H1 (cell line): Measurements from ENCODE around the gene RAB31. TPM values are rescaled to one million over a fixed set of nuclear protein-coding genes. Genes with fewer than 3 reads are reported as not detected.

ENCODE experiments used
- CTCF ChIA-PET: fragments of 300-600 bp; sonication (Branson Sonifier 250); formaldehyde crosslinking; loops from one replicate; lab custom pipeline; 2021; ENCODE audit not compliant: partially characterized antibody; lab: Charles Lee
- POLR2A ChIA-PET: fragments of 300-600 bp; sonication (Branson Sonifier 250); formaldehyde crosslinking; loops from one replicate; lab custom pipeline; 2021; ENCODE audit warnings: inconsistent platforms; ENCODE audit not compliant: partially characterized antibody; lab: Charles Lee
- DNase-seq, 2 experiments: peaks; one replicate each; pipeline versions ENCODE4 v3.0.0 to v3.0.0-alpha.2; 2010 to 2022; ENCODE audit warnings: low spot score in 2 of 2, low read depth in 1 of 2, mixed read lengths in 1 of 2
- FAIRE-seq: peaks from 2 replicates; lab custom pipeline; 2011; peaks lifted over from hg19 to GRCh38; lab: Jason Lieb, UNC
- H2AFZ ChIP-seq: 2 replicates; pipeline ENCODE4 v1.8.1; 2012; ENCODE audit warnings: low read length, inconsistent platforms
- H2AK5ac ChIP-seq: 2 replicates; pipeline ENCODE4 v1.6.1; 2013; ENCODE audit warnings: low read depth, low read length
- H2BK120ac ChIP-seq: replicated peaks from 2 replicates; pipeline ENCODE3; 2013; ENCODE audit warnings: low read depth, low read length, inconsistent platforms
- H2BK12ac ChIP-seq: 2 replicates; pipeline ENCODE4 v1.6.1; 2013; ENCODE audit warnings: low read depth, low read length
- H2BK15ac ChIP-seq: 2 replicates; pipeline ENCODE4 v1.6.1; 2013; ENCODE audit warnings: low read length
- H2BK20ac ChIP-seq: 2 replicates; pipeline ENCODE4 v1.6.1; 2013; ENCODE audit warnings: low read length
- H2BK5ac ChIP-seq: 2 replicates; pipeline ENCODE4 v1.6.1; 2013; ENCODE audit warnings: low read depth, low read length
- H3K14ac ChIP-seq: 2 replicates; pipeline ENCODE4 v1.6.1; 2013; ENCODE audit warnings: inconsistent platforms; ENCODE audit not compliant: insufficient read length
- H3K18ac ChIP-seq: 2 replicates; pipeline ENCODE4 v1.6.1; 2013; ENCODE audit warnings: low read length; ENCODE audit errors: extremely low read depth
- H3K23ac ChIP-seq: 2 replicates; pipeline ENCODE4 v1.6.1; 2013; ENCODE audit warnings: inconsistent platforms; ENCODE audit not compliant: insufficient read length
- H3K23me2 ChIP-seq: 2 replicates; pipeline ENCODE4 v1.6.1; 2013; ENCODE audit warnings: low read depth, low read length
- H3K27ac ChIP-seq: 2 replicates; pipeline ENCODE4 v1.6.1; 2011; ENCODE audit warnings: low read depth, low read length, inconsistent platforms
- H3K27me3 ChIP-seq, 4 experiments: replicated peaks in 1 of 4; 1 replicate in 1 of 4; 2 replicates in 3 of 4; pipeline versions ENCODE4 v1.6.1 to v1.8.1; 2011 to 2013; ENCODE audit warnings: low read length in 3 of 4, mild to moderate bottlenecking in 3 of 4, inconsistent platforms in 2 of 4, mixed read lengths in 2 of 4, moderate library complexity in 1 of 4; ENCODE audit not compliant: control insufficient read depth in 3 of 4, insufficient read depth in 3 of 4; ENCODE audit errors: extremely low read depth in 1 of 4
- H3K36me3 ChIP-seq, 4 experiments: 2 replicates each; pipeline versions ENCODE4 v1.6.1 to v1.8.1; 2011 to 2013; ENCODE audit warnings: mild to moderate bottlenecking in 4 of 4, low read length in 3 of 4, moderate library complexity in 2 of 4, control low read depth in 1 of 4, inconsistent platforms in 1 of 4; ENCODE audit not compliant: insufficient read depth in 4 of 4, control insufficient read depth in 2 of 4
- H3K4ac ChIP-seq: replicated peaks from 2 replicates; pipeline ENCODE3; 2013; ENCODE audit warnings: low read length, low read depth, mixed read lengths, inconsistent platforms; ENCODE audit not compliant: insufficient read length
- H3K4me1 ChIP-seq, 4 experiments: replicated peaks in 1 of 4; 1 replicate in 1 of 4; 2 replicates in 3 of 4; pipeline versions ENCODE4 v1.6.1 to v1.8.1; 2011 to 2013; ENCODE audit warnings: low read length in 3 of 4, inconsistent platforms in 2 of 4, mixed read lengths in 1 of 4; ENCODE audit not compliant: insufficient read depth in 4 of 4, control insufficient read depth in 3 of 4
- H3K4me2 ChIP-seq, 2 experiments: 2 replicates each; pipeline versions ENCODE4 v1.6.1 to v1.8.1; 2011 to 2013; ENCODE audit warnings: low read depth in 2 of 2, low read length in 2 of 2, control low read depth in 1 of 2, inconsistent platforms in 1 of 2, mild to moderate bottlenecking in 1 of 2; ENCODE audit not compliant: insufficient read depth in 1 of 2
- H3K4me3 ChIP-seq, 4 experiments: fragments of 200-600, 300-600 bp in 1 of 4; sonication (generic), shearing (Covaris generic), sonication (Bioruptor Twin) in 1 of 4; 2 replicates each; pipeline versions ENCODE4 v1.5.1 to v1.8.1; 2011 to 2016; ENCODE audit warnings: low read length in 4 of 4, low read depth in 3 of 4, control low read depth in 2 of 4, inconsistent platforms in 2 of 4, mild to moderate bottlenecking in 2 of 4, mixed read lengths in 1 of 4, moderate library complexity in 1 of 4; ENCODE audit not compliant: insufficient read depth in 2 of 4; ENCODE audit errors: extremely low read depth in 1 of 4
- H3K56ac ChIP-seq: replicated peaks from 2 replicates; pipeline ENCODE3; 2013; ENCODE audit warnings: low read depth, mild to moderate bottlenecking, mixed read lengths, low read length, inconsistent platforms; ENCODE audit not compliant: insufficient read length
- H3K79me1 ChIP-seq: 2 replicates; pipeline ENCODE4 v1.6.1; 2013; ENCODE audit warnings: low read depth, low read length, control low read depth
- H3K79me2 ChIP-seq, 2 experiments: 2 replicates each; pipeline versions ENCODE4 v1.6.1 to v1.8.1; 2012 to 2013; ENCODE audit warnings: low read length in 2 of 2, mild to moderate bottlenecking in 2 of 2, inconsistent platforms in 1 of 2; ENCODE audit not compliant: insufficient read depth in 2 of 2, control insufficient read depth in 1 of 2
- H3K9ac ChIP-seq, 4 experiments: replicated peaks in 1 of 4; 1 replicate in 1 of 4; 2 replicates in 3 of 4; pipeline versions ENCODE4 v1.6.1 to v1.8.1; 2011 to 2013; ENCODE audit warnings: low read depth in 3 of 4, low read length in 3 of 4, control low read depth in 2 of 4, mild to moderate bottlenecking in 2 of 4, moderate library complexity in 2 of 4, inconsistent platforms in 1 of 4; ENCODE audit errors: extremely low read depth in 1 of 4
- H3K9me3 ChIP-seq, 2 experiments: 2 replicates each; pipeline versions ENCODE4 v1.6.1 to v1.8.1; 2012 to 2013; ENCODE audit warnings: mild to moderate bottlenecking in 2 of 2, moderate library complexity in 2 of 2, control low read depth in 1 of 2, inconsistent platforms in 1 of 2, low read depth in 1 of 2, low read length in 1 of 2, mixed read lengths in 1 of 2; ENCODE audit not compliant: insufficient read depth in 2 of 2
- H4K20me1 ChIP-seq, 2 experiments: replicated peaks in 1 of 2; 2 replicates each; pipeline versions ENCODE3 to v1.8.1; 2011 to 2013; ENCODE audit warnings: inconsistent platforms in 2 of 2, low read length in 2 of 2, mild to moderate bottlenecking in 1 of 2; ENCODE audit not compliant: insufficient read depth in 2 of 2, control insufficient read depth in 1 of 2
- H4K5ac ChIP-seq: 2 replicates; pipeline ENCODE4 v1.6.1; 2013; ENCODE audit warnings: low read length, low read depth, mixed read lengths, inconsistent platforms; ENCODE audit not compliant: insufficient read length
- H4K8ac ChIP-seq: 2 replicates; pipeline ENCODE4 v1.8.0; 2013; ENCODE audit warnings: mild to moderate bottlenecking, moderate library complexity, low read length, inconsistent platforms; ENCODE audit not compliant: insufficient read depth; ENCODE audit errors: extremely low read depth
- H4K91ac ChIP-seq: replicated peaks from 2 replicates; pipeline ENCODE3; 2013; ENCODE audit warnings: low read length, mixed read lengths, inconsistent platforms; ENCODE audit not compliant: insufficient read length
- CBX8 ChIP-seq: fragments of 300-800, 300-1000 bp; sonication (generic); IDR thresholded peaks from 2 replicates; pipeline ENCODE4 v1.7.1; 2016; ENCODE audit warnings: low read depth, low read length, borderline replicate concordance
- EP300 ChIP-seq, 2 experiments: IDR thresholded peaks; 1 replicate in 1 of 2; 2 replicates in 1 of 2; pipeline ENCODE4 v1.6.1; 2011 to 2012; ENCODE audit warnings: low read depth in 2 of 2, low read length in 2 of 2, mild to moderate bottlenecking in 2 of 2, borderline replicate concordance in 1 of 2, inconsistent platforms in 1 of 2, moderate library complexity in 1 of 2
- JUN ChIP-seq: IDR thresholded peaks from 2 replicates; pipeline ENCODE4 v1.6.1; 2011; ENCODE audit warnings: low read depth, mild to moderate bottlenecking, improper control_type of control experiment, low read length
- NANOG ChIP-seq: IDR thresholded peaks from 2 replicates; pipeline ENCODE4 v1.6.1; 2011; ENCODE audit warnings: low read length, low read depth, mild to moderate bottlenecking, inconsistent platforms; ENCODE audit not compliant: insufficient read depth, poor library complexity, severe bottlenecking
- PHF8 ChIP-seq: fragments of 200-600 bp; sonication (generic); conservative IDR thresholded peaks from 2 replicates; pipeline ENCODE4 v1.7.1; 2012; ENCODE audit warnings: low read depth, mild to moderate bottlenecking, inconsistent platforms, low read length, moderate library complexity
- RBBP5 ChIP-seq: IDR thresholded peaks from 2 replicates; pipeline ENCODE4 v1.7.1; 2012; ENCODE audit warnings: low read depth, mild to moderate bottlenecking, inconsistent platforms, low read length, moderate library complexity, borderline replicate concordance
- RFX5 ChIP-seq: IDR thresholded peaks from 2 replicates; pipeline ENCODE4 v1.6.1; 2011; ENCODE audit warnings: low read depth, low read length, improper control_type of control experiment, borderline replicate concordance
- SAP30 ChIP-seq: fragments of 300-600 bp; sonication (generic); IDR thresholded peaks from 2 replicates; pipeline ENCODE4 v1.7.1; 2012; ENCODE audit warnings: low read length, moderate library complexity, mild to moderate bottlenecking, inconsistent platforms; ENCODE audit not compliant: insufficient read depth, insufficient replicate concordance
- SRF ChIP-seq: IDR thresholded peaks from 2 replicates; pipeline ENCODE4 v1.6.1; 2011; ENCODE audit warnings: mild to moderate bottlenecking, low read depth, low read length, moderate library complexity
- TCF12 ChIP-seq: IDR thresholded peaks from 2 replicates; pipeline ENCODE4 v1.6.1; 2011; ENCODE audit warnings: low read depth, mild to moderate bottlenecking, low read length
- ZNF274 ChIP-seq: IDR thresholded peaks from 2 replicates; pipeline ENCODE4 v1.7.0; 2012; ENCODE audit warnings: low read length, borderline replicate concordance; ENCODE audit errors: extremely low read depth
- WGBS, 2 experiments: shearing (Covaris generic) in 1 of 2; methylation state at CpG; one replicate each; pipeline versions ENCODE4 v1.1.6 to v1.1.7; 2013 to 2015; ENCODE audit warnings: low lambda C conversion rate in 2 of 2, mixed read lengths in 2 of 2, inconsistent platforms in 1 of 2, low coverage in 1 of 2, missing lambda C conversion rate in 1 of 2; ENCODE audit not compliant: insufficient replicate concordance in 2 of 2, insufficient coverage in 1 of 2, insufficient read length in 1 of 2; ENCODE audit errors: extremely low coverage in 1 of 2, missing lambda C conversion rate in 1 of 2; 5-methylcytosine and 5-hydroxymethylcytosine counted together
- polyA plus RNA-seq, 7 experiments: library from polyadenylated mRNA; depleted of rRNA in 3 of 7; stranded (reverse) in 5 of 7; unstranded in 2 of 7; fragments of >200 nt in 5 of 7; fragments of 200-250 nt in 2 of 7; gene quantifications; 1 replicate in 5 of 7; 2 replicates in 1 of 7; 4 replicates in 1 of 7; pipeline versions ENCODE4 v1.2.1 to v1.2.3, GENCODE V29; 2011 to 2013; ENCODE audit warnings: missing spikeins in 2 of 7, mixed read lengths in 2 of 7
- total RNA-seq: library from RNA; stranded (reverse); fragmentation: NEBNext Ultra II Directional; extraction: Animal tissue kit (Norgen Biotek cat#: 25700); gene quantifications from 2 replicates; pipeline ENCODE4 v1.2.1, GENCODE V29; 2021

The RAB31 gene
- total and polyA plus RNA-seq, 2 of the 8 experiments (the other 6 are each of a cell fraction or from before 2014, with no cell fraction given) = 15.2 to 40.9 TPM

GRCh38 chr18:9756271-9756932, 48.3 kb downstream of the RAB31 start:
- Histone ChIP-seq H3K9ac (no peak overlapping the region), H3K56ac (no peak overlapping the region), H2AK5ac (no peak overlapping the region), H3K79me1 (no peaks in the 10 kb centered on the region; the same call in 1 of the 2 replicates), H4K5ac (no peak overlapping the region), H3K18ac (no peak overlapping the region), H3K27ac (no peak overlapping the region), H3K4ac (no peak overlapping the region), H3K9me3 (no peaks in the 10 kb centered on the region), H2BK120ac (no peak overlapping the region), H3K36me3 (no peaks in the 10 kb centered on the region), H3K27me3 (no peaks in the 10 kb centered on the region), H2BK5ac (no peak overlapping the region), H3K4me3 (no peak overlapping the region), H3K4me1 (no peaks in the 10 kb centered on the region), H3K23me2 (no peaks in the 10 kb centered on the region), H2BK12ac (no peak overlapping the region), H2BK20ac (no peak overlapping the region), H3K79me2 (no peaks in the 10 kb centered on the region), H2AFZ (no peak overlapping the region), H4K91ac (no peak overlapping the region), H3K23ac (no peak overlapping the region), H4K20me1 (no peaks in the 10 kb centered on the region), H3K4me2 (no peak overlapping the region), H4K8ac (no peak overlapping the region), H2BK15ac (no peak overlapping the region), H3K14ac (no peak overlapping the region)
- ChIA-PET POLR2A (interaction anchor here (0.6 to 1.0 kb wide), 2 partner anchors 13 to 193 kb away, joined by 4 read pairs; no protein-coding TSS in a partner anchor), CTCF (interaction anchor here (1.6 kb wide), 2 partner anchors 9 to 181 kb away, joined by 5 read pairs; no protein-coding TSS in a partner anchor)
- DNase-seq (no peak), FAIRE-seq (no peak)
- 97% methylated on average over 4 of the region's 4 CpGs; no CpG with 5 or more reads in 1 of the 2 experiments for WGBS, 2 experiments
- TF ChIP-seq SAP30 (no peak), CBX8 (no peak), RBBP5 (no peak), ZNF274 (no peak), SRF (no peak), JUN (no peak), TCF12 (no peak), NANOG (no peak), RFX5 (no peak), EP300 (IDR thresholded peaks at IDR 0.05; ENCODE audit: borderline replicate concordance in 1 of 2, low read depth in 2 of 2, low read length in 2 of 2) (no peak), PHF8 (no peak)
